Body of pancreas (tissue), 4 donors: Measurements from ENCODE around the gene ABLIM1. TPM values are rescaled to one million over a fixed set of nuclear protein-coding genes. Genes with fewer than 3 reads are reported as not detected.

Source experiments
- ATAC-seq: fragments of 150-250 bp; one replicate; pipeline ENCODE4 v1.9.1; 2016
- DNase-seq, 4 donors: peaks; one replicate each; pipeline ENCODE4 v3.0.0-alpha.2; 2019
- H3K27ac ChIP-seq, 4 donors: fragments of 200-600 bp; sonication (generic); 1 replicate in 3 of 4; 2 replicates in 1 of 4; pipeline versions ENCODE4 v1.5.1 to v1.6.1; 2016 to 2019; ENCODE audit warnings: mild to moderate bottlenecking in 1 of 4, mixed read lengths in 1 of 4, moderate library complexity in 1 of 4
- H3K27me3 ChIP-seq, 2 donors: fragments of 200-600 bp; sonication (generic); one replicate each; pipeline ENCODE4 v1.6.0; 2016; ENCODE audit warnings: mild to moderate bottlenecking in 1 of 2
- H3K36me3 ChIP-seq, 2 donors: fragments of 200-600 bp; sonication (generic); replicated peaks in 1 of 2; 2 replicates each; pipeline ENCODE4 v1.5.1; 2016; ENCODE audit warnings: low read depth in 2 of 2; ENCODE audit not compliant: insufficient read depth in 1 of 2
- H3K4me1 ChIP-seq: fragments of 200-600 bp; sonication (generic); one replicate; pipeline ENCODE4 v1.6.0; 2016
- H3K4me3 ChIP-seq, 2 donors: fragments of 200-600 bp; sonication (generic); 1 replicate in 1 of 2; 2 replicates in 1 of 2; pipeline ENCODE4 v1.5.1; 2016 to 2019
- H3K9me3 ChIP-seq, 3 donors: fragments of 200-600 bp; sonication (generic); 1 replicate in 2 of 3; 2 replicates in 1 of 3; pipeline ENCODE4 v1.5.1; 2016
- POLR2A ChIP-seq, 3 donors: fragments of 450-650 bp; IDR thresholded peaks; one replicate each; pipeline ENCODE4 v1.6.1; 2016; ENCODE audit warnings: antibody characterized with exemption in 3 of 3, mild to moderate bottlenecking in 2 of 3
- WGBS, 2 donors: methylation state at CpG; one replicate each; pipeline ENCODE4 v1.1.5; 2017; 5-methylcytosine and 5-hydroxymethylcytosine counted together
- intact Hi-C: fragments of 100-400 bp; cut with DNase I; formaldehyde crosslinking; loops from one replicate; pipeline ENCODE4 v1.15.1; 2023
- total RNA-seq, 2 donors: library from RNA; depleted of rRNA; stranded (reverse); fragments of >200 nt; gene quantifications; one replicate each; pipeline ENCODE4 v1.1.0, GENCODE V29; 2016
- TF ChIP-seq, protein P1 (sequence below), 7 experiments: fragments of 450-650 bp in 4 of 7; fragments of 200-600 bp in 3 of 7; sonication (generic) in 3 of 7; IDR thresholded peaks; one replicate each; pipeline ENCODE4 v1.5.1; 2016 to 2019; ENCODE audit warnings: antibody characterized with exemption in 7 of 7

Gene ABLIM1
- total RNA-seq, 2 donors from 2014 or later: 34.6 to 54.7 TPM

DNA sequence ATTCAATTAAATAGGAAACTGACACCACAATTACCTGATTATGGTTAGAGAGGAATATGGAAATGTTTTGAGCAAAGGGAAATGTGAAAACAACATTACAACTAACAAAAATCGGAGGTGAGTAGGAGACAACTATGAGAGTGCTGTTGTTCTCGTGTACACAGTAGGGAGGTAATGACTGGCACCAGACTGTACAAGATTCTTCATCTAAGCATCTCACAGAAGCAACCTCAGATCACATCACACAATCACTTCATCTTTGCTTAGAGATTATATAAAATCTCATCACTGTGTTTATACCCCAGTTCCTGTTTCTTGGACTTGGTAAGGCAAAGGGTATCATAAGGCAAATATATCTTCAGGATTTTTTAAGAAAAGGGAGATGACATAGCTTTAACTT lies 14.9 kb downstream of the ABLIM1 start:
- intact Hi-C loops: no loop called here

GRCh38 chr10:114642729-114643128 lies 15.3 kb downstream of the ABLIM1 start:
- TF ChIP-seq, protein P1, sequence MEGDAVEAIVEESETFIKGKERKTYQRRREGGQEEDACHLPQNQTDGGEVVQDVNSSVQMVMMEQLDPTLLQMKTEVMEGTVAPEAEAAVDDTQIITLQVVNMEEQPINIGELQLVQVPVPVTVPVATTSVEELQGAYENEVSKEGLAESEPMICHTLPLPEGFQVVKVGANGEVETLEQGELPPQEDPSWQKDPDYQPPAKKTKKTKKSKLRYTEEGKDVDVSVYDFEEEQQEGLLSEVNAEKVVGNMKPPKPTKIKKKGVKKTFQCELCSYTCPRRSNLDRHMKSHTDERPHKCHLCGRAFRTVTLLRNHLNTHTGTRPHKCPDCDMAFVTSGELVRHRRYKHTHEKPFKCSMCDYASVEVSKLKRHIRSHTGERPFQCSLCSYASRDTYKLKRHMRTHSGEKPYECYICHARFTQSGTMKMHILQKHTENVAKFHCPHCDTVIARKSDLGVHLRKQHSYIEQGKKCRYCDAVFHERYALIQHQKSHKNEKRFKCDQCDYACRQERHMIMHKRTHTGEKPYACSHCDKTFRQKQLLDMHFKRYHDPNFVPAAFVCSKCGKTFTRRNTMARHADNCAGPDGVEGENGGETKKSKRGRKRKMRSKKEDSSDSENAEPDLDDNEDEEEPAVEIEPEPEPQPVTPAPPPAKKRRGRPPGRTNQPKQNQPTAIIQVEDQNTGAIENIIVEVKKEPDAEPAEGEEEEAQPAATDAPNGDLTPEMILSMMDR (IDR thresholded peaks at IDR 0.05): no peak
- no peak for TF ChIP-seq POLR2A (IDR thresholded peaks at IDR 0.05)
- peak; percentile 70 for ATAC-seq
- H3K27ac ChIP-seq: peak overlapping the region in 2 of 4 donors; percentile 6 to 23
- H3K9me3 ChIP-seq: no peaks in the 10 kb centered on the region
- no peak overlapping the region for H3K4me3 ChIP-seq
- intact Hi-C loops: no loop called here
- 19 to 26% methylated on average over 5 of the region's 5 CpGs for WGBS, 2 donors
- no peaks in the 10 kb centered on the region for H3K27me3 ChIP-seq
- H3K36me3 ChIP-seq: no peaks in the 10 kb centered on the region
- peak in 3 of 4 donors; percentile 32 to 52 (median 35) for DNase-seq
- peaks cover 17% of the 10 kb centered on the region for H3K4me1 ChIP-seq

More for the DNA sequence above, 14.9 kb downstream of the ABLIM1 start:
- Histone ChIP-seq H3K4me3 (no peak overlapping the region), H3K4me1 (peaks cover 18% of the 10 kb centered on the region), H3K36me3 (no peaks in the 10 kb centered on the region), H3K9me3 (no peaks in the 10 kb centered on the region), H3K27ac (peak overlapping the region in 2 of 4 donors; percentile 6 to 23), H3K27me3 (no peaks in the 10 kb centered on the region)
- ATAC-seq: no peak
- TF ChIP-seq, protein P1 (IDR thresholded peaks at IDR 0.05): no peak
- no peak for TF ChIP-seq POLR2A (IDR thresholded peaks at IDR 0.05)
- DNase-seq: no peak
- 44 to 57% methylated on average over 2 of the region's 2 CpGs for WGBS, 2 donors

DNA sequence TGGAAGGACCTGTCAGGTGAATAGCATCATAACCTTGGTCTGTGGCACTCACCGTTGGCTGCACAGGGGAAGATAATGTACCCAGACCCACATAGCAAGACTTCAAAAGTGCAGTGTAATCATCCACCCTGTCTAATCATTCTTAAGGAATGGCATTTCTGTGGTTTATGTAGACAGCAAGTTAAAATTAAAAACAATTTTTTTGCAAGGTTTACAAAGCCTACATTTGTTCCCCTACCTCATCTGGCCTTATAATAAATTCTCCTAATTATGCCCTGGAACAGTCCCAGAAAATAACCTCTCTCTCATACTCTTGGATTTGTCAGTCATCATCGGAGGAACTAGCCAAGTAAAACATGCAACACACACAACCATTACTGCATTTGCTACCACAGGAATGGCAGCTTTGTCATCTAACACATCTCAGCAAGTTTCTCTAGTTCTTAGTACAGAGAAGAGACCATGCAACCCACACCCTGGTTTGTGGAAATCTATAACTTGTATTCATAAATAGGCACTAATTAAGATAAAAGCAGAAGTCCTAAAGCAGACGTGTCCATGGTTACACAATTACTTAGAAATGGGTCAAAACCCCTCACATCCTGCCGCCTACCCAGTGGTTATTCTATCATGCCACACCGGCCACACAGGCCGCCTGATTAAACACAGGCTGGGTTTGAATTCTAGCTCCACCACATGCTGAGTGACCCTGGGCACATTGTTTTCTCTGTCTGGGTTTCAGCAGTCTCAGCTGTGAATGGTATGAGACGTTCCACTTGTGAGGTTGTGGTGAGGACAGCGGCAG lies 19.1 kb downstream of the ABLIM1 start:
- Histone ChIP-seq H3K4me3 (no peak overlapping the region), H3K27ac (peak overlapping the region; percentile 2 to 27 (median 16)), H3K36me3 (no peaks in the 10 kb centered on the region), H3K4me1 (peaks cover 22% of the 10 kb centered on the region), H3K9me3 (no peaks in the 10 kb centered on the region), H3K27me3 (no peaks in the 10 kb centered on the region)
- intact Hi-C loops: no loop called here
- TF ChIP-seq POLR2A (IDR thresholded peaks at IDR 0.05): no peak
- TF ChIP-seq, protein P1 (IDR thresholded peaks at IDR 0.05): no peak
- 51 to 59% methylated on average over 8 of the region's 8 CpGs for WGBS, 2 donors
- DNase-seq (no peak), ATAC-seq (no peak)

GRCh38 chr10:114635797-114636550 lies 22.1 kb downstream of the ABLIM1 start:
- Histone ChIP-seq H3K4me1 (peaks cover 36% of the 10 kb centered on the region), H3K36me3 (no peaks in the 10 kb centered on the region), H3K9me3 (no peaks in the 10 kb centered on the region), H3K27ac (peak overlapping the region; percentile 55 to 82 (median 66)), H3K27me3 (no peaks in the 10 kb centered on the region), H3K4me3 (no peak overlapping the region)
- WGBS, 2 donors: 68 to 72% methylated on average over 6 of the region's 6 CpGs
- no peak for TF ChIP-seq POLR2A (IDR thresholded peaks at IDR 0.05)
- TF ChIP-seq, protein P1 (IDR thresholded peaks at IDR 0.05): peak in 2 of 7 experiments; percentile 4 to 12
- peak in 1 of 4 donors; percentile 24 for DNase-seq
- no peak for ATAC-seq
- intact Hi-C loops: no loop called here
